GM04503 (cell line): ENCODE results near the gene BICRA.
"Not testable (repeated sequence)": the region's sequence is repeated elsewhere in the genome, so short reads cannot be mapped to it uniquely, and the experiment has no call there.

Experiments
- DNase-seq: peaks from one replicate; pipeline ENCODE4 v3.0.0-alpha.2; 2012; ENCODE audit warnings: low read depth

The BICRA gene

DNA sequence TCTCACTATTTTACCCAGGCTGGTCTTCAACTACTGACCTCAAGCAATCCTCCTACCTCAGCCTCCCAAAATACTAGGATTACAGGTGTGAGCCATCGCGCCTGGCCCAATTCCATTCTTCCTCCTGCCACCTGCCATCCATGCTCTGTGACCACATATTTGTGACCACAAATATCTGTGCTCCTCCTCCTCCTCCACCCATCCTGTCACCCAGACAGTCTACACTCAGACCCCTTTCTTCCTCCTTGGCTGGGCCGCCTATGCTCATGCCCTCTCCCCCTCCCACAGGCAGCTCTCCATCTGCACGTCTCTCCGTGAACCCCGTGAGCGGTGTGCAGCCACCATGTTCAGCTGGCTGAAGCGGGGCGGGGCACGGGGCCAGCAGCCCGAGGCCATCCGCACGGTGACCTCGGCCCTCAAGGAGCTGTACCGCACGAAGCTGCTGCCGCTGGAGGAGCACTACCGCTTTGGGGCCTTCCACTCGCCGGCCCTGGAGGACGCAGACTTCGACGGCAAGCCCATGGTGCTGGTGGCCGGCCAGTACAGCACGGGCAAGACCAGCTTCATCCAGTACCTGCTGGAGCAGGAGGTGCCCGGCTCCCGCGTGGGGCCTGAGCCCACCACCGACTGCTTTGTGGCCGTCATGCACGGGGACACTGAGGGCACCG lies 107.5 kb downstream of the BICRA start:
- DNase-seq = no peak

DNA sequence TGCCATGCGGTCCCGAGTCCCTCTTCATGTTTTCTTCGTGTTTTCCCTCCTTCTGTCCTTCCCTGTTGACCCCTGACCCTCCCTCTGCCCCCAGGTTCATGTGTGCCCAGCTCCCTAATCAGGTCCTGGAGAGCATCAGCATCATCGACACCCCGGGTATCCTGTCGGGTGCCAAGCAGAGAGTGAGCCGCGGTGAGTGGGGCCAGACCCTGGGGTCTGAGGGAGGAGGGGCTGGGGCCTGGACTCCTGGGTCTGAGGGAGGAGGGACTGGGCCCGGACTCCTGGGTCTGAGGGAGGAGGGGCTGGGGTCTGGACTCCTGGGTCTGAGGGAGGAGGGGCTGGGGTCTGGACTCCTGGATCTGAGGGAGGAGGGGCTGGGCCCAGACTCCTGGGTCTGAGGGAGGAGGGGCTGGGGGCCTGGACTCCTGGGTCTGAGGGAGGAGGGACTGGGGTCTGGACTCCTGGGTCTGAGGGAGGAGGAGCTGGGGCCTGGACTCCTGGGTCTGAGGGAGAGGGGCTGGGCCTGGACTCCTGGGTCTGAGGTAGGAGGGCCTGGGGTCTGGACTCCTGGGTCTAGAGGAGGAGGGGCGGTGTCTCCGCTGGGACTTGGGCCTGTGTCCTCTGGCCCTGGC lies 109.6 kb downstream of the BICRA start:
- DNase-seq = not testable (repeated sequence)

DNA sequence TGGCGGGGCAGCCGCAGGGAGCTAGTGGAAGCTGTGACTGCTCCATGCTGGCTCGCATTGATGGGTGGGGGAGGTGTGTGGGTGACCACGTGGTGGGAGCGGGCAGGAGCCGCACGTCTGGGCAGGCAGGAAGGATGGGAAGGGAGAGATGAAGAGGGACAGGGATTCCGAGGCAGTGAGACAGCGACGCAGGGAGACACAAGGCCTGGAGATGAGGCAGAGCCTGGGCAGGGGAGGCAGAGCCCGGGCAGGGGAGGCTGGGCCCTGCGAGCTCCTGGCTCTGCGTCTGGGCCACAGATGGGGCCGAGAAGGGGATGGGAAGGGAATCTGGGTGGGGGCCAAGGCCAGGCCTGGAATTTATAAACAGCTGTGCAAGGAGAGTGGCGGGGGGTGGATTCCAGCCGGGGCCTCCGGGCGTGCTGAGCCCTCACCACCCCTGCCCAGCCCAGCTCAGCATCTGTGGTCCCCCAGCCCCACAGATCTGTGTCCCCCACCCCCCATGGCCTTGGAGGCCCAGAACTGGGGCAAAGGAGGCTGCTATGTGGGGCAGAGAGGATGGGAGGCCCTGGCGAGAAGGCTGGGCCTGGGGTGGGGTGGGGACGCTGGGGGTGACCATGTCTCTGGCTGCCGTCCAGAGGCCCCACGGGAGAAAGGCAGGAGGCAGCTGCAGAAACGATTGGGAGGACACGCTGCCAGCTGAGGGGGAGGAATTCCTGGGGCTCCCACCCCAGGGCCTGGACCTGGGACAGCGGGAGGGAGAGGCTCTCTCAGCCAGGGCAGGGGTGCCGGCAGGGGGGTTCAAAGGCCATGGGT lies 110.3 kb downstream of the BICRA start:
- peak; percentile 98 for DNase-seq

DNA sequence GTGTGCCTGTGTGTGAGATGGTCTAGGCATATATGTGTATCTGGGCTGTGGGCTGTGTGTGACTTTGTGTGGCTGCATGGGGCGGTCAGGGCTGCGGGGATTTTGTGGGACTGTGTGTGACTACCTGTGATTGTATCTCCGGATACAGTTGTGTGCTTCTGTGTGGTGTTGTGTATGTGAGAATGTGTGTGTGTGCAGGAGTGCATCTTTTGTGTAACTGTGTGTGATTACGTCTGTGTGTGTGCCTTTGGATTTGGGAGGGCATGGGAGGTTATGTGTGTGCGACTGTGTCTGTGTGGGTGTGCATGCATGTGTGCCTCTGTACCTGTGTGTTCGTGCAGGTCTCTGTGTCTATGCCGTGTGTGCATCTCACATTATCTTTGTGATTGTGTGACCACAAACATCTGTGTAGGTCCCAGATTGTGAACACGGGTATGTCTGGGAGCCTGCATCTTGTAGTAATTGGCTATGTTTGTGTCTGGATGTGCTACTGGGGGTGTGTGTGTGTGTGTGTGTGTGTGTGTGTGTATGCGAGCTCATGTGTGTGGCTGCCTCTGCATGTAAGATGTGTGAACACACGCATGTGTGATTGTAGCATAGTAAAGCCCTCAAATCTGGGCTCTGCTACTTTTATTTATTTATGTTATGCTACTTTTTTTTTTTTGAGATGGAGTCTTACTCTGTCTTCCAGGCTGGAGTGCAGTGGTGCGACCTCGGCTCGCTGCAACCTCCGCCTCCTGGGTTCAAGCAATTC lies 111.9 kb downstream of the BICRA start:
- no peak for DNase-seq

DNA sequence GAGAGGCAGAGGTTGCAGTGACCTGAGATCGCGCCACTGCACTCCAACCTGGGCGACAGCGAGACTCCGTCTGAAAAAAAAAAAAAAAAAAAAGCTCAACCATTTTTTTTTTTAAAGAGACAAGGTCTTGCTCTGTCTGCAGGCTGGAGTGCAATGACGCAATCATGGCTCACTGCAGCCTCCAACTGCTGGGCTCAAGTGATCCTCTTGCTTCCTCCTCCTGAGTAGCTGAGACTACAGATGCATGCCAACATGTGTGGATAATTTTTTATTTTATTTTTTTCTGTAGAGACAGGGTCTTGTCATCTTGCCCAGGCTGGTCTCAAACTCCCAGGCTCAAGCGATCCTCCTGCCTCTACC lies 114.6 kb downstream of the BICRA start:
- DNase-seq = no peak

DNA sequence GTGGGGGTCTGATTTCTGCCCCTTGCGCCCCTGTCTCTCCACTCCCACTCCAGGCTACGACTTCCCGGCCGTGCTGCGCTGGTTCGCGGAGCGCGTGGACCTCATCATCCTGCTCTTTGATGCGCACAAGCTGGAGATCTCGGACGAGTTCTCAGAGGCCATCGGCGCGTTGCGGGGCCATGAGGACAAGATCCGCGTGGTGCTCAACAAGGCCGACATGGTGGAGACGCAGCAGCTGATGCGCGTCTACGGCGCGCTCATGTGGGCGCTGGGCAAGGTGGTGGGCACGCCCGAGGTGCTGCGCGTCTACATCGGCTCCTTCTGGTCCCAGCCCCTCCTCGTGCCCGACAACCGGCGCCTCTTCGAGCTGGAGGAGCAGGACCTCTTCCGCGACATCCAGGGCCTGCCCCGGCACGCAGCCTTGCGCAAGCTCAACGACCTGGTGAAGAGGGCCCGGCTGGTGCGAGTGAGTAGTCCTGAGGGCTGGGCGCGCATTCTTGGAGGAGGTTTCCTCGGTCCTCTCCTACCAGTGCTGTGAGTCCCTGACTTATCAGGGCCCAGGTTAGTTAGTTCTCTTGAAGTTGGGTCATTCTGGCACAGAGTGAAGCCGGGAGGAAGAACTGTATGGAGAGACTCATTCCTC lies 116.9 kb downstream of the BICRA start:
- DNase-seq = no peak

DNA sequence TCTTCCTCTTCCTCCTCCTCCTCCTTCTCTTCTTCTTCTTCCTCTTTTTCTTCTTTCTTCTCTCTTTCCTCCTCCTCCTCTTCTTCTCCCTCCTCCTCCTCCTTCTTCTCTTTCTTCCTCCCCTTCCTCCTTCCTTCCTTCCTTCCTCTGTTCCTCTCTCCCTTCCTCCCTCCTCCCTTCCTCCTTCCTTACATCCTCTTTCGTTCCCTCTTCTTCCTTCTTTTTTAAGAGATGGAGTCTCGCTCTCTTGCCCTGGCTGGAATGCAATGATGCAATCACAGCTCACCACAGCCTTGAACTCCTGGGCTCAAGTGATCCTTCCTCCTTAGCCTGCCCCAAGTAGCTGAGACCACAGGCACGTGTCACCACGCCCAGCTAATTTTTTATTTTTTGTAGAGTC lies 117.5 kb downstream of the BICRA start:
- no peak for DNase-seq

DNA sequence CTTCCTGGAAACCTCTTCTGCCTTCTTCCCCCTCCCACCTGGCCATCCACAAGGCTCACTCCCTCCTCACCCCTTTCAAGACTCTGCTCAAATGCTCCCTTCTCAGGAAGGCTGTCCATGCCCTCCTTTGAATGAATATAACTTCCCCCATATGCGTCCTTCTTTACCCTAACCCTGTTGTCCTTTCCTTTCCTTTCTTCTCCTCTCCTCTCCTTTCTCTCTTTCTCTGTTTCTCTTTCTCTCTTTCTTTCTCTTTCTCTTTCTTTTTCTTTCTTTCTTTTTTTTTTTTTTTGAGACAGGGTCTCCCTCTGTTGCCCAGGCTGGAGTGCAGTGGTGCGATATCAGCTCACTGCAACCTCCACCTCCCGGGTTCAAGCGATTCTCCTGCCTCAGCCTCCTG lies 119.4 kb downstream of the BICRA start:
- not testable (repeated sequence) for DNase-seq

DNA sequence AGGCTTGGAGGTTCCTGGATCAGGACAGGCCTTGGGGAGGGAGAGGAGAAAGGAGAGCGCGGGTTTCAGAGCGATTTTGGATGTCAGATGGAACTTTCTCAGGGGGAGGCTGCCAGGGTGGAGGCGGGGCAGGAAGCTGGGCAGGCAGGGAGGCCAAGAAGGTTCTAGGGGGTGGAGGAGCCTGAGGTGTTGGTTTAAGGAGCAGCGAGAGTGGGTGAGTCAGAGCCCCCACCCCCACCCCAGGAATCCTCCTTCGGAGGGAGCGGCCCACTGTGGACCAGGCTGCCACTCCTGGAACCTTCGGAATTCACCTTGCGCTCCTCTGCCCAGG lies 120.5 kb downstream of the BICRA start:
- no peak for DNase-seq

DNA sequence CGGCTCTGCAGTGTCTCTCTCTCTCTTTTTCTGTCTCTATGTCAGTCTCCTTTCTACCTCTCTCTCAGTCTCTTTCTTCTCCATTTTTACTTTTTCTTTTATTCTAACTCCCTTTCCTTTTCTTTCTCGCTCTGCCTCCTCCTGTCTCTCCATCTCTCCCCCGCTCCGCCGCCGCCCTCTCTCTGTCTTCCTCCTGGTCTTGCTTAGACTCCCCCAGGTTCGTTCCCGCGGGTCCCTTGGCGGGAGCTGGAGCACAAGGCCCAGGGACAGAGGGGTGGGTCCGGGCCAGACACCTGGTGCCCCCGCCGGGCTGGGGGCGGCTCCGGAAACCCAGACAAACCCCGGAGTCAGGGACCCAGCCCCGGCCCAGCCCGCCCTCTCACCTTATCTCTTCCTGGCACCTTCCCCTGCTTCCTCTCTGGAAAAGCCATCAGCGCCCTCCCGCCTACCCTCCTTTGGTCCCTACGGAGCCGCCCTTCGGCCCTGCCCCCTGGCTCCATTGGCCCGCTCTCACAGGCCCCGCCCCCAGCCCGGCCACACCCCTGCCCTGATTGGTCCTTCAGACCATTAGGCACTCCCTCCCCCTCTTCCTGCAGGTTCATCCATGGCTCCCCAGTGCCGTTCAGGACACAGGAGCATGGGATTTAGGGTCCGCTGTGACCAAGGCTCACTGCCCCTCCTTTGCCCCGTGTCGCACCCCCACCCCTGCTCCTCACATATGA lies 121.0 kb downstream of the BICRA start:
- no peak for DNase-seq

DNA sequence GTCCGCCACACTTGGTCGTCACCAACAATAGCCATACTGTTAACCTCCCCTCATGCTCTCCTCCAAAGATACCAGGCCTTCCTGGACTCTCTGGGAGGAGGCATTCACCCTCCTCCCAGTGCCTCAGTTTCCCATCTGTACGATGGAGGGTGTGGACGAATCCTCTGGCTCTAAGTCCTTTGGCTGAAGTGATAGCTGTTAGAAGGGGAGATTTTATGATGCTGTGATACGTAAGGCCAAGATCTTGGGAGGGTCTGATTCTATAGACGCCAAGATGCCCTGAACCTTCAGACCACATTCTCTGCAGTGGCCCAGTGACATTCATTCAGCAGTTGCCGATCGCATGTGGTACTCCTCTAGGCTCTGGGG lies 121.6 kb downstream of the BICRA start:
- DNase-seq = no peak

DNA sequence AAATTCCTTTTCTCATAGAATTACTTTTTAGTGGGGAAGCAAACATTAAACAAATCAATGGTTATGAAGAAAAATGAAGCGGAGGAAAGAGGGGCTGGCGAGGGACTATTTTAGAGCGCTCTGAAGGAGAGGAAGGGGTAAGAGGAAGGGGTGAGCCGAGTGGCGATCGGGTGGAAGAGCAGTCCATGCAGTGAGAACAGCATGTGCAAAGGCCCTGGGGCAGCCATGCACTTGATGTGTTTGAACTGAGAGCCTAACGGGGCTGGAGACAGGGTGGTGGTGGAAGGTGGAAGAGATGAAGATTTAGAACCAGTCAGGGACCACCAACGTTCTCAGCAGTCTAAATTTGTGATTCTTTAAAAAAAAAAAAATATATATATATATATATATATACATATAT lies 122.0 kb downstream of the BICRA start:
- no peak for DNase-seq

DNA sequence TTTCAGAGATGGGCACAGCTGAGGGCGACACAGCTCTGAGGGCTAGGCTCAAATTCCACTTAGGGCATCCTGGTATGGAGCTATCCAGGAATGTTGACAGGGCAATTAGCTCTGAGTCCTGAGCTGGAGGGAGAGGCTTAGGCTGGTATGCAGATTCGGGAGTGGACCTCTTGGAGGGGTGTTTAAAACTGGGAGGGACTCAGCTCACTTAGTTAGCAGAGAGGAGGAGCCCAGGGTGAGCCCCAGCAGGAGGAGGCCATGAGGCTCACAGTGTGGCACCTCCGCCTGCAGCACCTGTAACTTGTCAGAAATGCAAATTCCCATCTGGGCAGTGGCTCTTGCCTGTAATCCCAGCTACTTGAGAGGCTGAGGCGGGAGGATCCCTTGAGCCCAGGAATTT lies 126.2 kb downstream of the BICRA start:
- DNase-seq = no peak

DNA sequence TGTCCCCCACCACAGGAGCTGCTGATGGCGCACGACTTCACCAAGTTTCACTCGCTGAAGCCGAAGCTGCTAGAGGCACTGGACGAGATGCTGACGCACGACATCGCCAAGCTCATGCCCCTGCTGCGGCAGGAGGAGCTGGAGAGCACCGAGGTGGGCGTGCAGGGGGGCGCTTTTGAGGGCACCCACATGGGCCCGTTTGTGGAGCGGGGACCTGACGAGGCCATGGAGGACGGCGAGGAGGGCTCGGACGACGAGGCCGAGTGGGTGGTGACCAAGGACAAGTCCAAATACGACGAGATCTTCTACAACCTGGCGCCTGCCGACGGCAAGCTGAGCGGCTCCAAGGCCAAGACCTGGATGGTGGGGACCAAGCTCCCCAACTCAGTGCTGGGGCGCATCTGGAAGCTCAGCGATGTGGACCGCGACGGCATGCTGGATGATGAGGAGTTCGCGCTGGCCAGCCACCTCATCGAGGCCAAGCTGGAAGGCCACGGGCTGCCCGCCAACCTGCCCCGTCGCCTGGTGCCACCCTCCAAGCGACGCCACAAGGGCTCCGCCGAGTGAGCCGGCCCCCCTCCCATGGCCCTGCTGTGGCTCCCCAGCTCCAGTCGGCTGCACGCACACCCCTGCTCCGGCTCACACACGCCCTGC lies 132.1 kb downstream of the BICRA start:
- no peak for DNase-seq

DNA sequence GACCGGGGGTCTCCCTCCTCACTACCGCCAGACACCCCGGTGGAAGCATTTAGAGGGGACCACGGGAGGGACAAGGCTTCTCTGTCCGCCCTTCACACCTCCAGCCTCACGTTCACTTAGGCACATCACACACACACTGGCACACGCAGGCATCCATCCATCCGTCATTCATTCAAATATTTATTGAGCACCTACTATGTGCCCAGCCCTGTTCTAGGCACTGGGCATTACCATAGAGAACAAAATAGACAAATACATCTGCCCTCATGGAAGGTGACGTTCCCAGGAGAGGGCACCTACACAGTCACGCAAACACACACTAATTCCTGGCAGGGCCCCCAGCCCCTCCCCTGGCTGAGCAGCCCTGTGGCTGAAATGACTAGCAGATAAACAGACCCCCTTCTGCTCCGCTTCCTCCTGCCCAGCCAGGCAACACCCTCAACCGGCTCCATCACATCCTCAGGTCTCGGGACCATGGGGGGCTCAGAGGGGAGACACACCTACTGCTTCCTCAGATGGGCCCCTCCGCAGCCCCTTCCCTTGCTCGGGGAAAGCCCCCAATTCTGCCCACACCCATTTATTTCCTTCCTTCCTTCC lies 132.7 kb downstream of the BICRA start:
- no peak for DNase-seq

DNA sequence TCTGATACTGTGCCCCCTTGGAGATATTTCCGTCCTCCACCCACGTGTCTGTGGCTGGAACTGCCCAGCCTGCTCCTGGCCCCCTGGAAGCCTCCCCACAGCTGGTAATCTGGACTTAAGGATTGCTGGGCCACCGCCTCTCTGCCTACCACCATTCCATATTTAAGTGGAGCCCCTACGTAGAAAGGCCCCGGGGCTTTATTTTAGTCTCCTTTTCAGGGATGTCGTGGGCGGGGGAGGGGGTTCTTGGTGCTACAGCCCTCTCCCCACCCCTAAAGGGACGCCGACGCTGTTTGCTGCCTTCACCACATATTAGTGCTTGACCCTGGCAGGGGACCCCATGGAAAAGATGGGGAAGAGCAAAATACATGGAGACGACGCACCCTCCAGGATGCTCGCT lies 133.7 kb downstream of the BICRA start:
- DNase-seq = no peak

DNA sequence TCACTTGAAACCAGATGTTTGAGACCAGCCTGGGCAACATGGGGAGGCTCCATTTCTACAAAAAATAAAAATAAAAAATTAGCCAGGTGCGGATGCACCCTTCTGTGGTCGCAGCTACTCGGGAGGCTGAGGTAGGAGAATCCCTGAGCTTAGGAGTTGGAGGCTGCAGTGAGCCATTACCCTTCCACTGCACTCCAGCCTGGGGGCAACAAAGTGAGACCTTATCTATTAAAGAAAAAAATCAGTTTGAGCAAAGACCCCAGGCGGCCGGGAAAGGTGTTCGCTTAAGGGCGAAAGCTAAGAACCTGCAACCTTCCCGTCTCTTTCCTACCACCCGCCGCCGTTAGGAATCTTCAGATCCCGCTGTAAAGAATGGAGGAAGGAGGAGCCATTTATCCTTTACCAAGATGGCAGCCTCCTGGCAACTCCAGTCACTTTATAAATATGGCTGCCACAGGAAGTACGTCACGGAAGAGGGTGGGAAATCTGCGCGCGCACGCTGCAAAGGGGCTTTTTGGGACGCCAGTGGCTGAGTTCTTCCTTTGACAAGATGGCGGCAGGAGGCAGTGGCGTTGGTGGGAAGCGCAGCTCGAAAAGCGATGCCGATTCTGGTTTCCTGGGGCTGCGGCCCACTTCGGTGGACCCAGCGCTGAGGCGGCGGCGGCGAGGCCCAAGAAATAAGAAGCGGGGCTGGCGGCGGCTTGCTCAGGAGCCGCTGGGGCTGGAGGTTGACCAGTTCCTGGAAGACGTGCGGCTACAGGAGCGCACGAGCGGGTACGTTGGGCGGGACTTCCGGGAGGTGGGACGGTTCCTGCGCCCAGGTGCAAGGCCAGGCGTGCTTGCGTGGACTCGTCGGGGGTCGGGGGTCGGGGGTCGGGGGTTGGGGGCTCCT lies 136.3 kb downstream of the BICRA start, which contains the start of gene NOP53:
Gene NOP53 (plus strand): TSS at position 537 of the 892 bp plus-strand sequence. CDS start 14 bp downstream, at position 551.
- DNase-seq = peak; percentile 71

DNA sequence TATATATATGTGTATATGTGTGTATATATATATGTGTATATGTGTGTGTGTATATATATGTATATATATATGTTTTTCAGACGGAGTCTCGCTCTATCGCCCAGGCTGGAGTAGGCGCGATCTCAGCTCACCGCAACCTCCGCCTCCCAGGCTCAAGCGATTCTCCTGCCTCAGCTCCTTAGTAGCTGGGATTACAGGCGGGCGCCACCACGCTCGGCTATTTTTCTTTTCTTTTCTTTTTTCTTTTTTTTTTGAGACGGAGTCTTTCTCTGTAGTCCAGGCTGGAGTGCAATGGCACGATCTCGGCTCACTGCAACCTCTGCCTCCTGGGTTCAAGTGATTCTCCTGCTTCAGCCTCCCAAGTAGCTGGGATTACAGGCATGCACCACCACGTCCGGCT lies 137.2 kb downstream of the BICRA start:
- DNase-seq = not testable (repeated sequence)

DNA sequence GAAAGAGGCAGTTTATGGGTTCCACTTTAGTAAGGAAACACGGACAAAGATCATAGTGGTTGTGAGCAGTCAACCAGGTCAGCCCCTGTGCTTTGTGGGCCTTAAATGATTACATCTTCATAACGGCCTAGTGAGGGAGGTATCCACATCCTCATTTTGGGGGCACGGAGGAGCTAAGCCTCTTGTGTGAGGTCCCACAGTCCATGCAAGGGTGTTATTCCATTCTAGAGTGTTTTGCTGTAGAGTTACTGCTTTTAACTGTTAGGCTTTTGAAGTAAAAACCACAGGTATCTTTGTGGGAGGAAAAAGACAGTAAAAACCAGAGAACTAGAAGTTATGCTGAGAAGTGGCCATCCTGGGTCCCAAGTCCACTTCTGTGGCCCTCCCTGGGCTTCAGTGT lies 140.4 kb downstream of the BICRA start:
- DNase-seq = no peak

DNA sequence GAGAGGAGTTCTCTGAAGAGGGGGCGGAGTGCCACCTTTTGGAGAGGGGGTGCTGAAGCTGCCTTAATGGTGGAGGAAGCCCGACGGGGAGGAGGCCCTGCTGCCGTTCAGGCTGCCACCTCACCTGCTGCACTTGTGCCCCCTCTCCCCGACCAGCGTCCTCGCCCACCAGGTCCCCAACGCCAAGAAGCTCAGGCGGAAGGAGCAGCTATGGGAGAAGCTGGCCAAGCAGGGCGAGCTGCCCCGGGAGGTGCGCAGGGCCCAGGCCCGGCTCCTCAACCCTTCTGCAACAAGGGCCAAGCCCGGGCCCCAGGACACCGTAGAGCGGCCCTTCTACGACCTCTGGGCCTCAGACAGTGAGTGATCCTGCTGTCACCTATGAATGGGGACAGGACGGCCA lies 141.8 kb downstream of the BICRA start:
- no peak for DNase-seq
